ENCODE measurements around the gene SH3YL1. TPM values are rescaled to one million over a fixed set of nuclear protein-coding genes. Genes with fewer than 3 reads are reported as not detected.

Gene SH3YL1
- total RNA-seq, 1 experiment from 2014 or later, result 26.5 TPM

DNA sequence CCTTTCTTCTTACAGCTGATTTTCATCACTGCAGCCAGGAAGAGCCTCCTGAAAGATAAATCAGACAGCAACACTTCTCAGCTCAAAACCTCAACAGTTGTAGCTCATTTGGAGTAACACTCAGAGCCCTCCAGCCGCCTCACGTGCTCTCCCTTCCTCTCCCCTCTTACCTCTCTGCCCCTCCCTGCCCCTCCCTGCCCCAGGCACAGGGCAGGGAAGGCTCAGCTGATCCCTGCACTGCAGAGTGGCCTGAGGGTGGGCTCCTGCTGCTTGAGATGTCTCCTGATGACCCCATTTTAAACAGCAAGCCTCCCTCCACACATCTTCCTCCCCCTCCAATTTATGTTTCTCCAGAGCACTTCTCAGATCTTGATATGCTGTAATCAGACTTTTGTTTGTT, 54.4 kb downstream of the SH3YL1 start:
- Histone ChIP-seq H3K14ac (ENCODE audit: insufficient read depth, low read length) (no peak overlapping the region), H3K9ac (ENCODE audit: extremely low read depth, insufficient read length, low read length) (no peak overlapping the region), H3K79me2 (ENCODE audit: insufficient read depth, low read length) (no peaks in the 10 kb centered on the region), H3K27ac (ENCODE audit: insufficient read length, low read depth, low read length) (no peak overlapping the region), H3K4me2 (ENCODE audit: insufficient read depth, insufficient read length, low read length) (no peak overlapping the region), H3K23me2 (ENCODE audit: insufficient read length, low read depth, low read length, poor library complexity, severe bottlenecking) (no peaks in the 10 kb centered on the region), H2BK15ac (ENCODE audit: low read depth, low read length) (no peak overlapping the region), H3T11ph (ENCODE audit: low read length) (no peak overlapping the region), H2BK12ac (ENCODE audit: insufficient read length, low read depth, low read length) (no peak overlapping the region), H3K56ac (ENCODE audit: insufficient read length, low read depth, low read length) (no peak overlapping the region), H3K27me3 (ENCODE audit: insufficient read depth, low read length) (no peaks in the 10 kb centered on the region; the same call in 1 of the 2 replicates), H3K23ac (ENCODE audit: insufficient read length, low read depth, low read length) (no peak overlapping the region), H2BK120ac (ENCODE audit: low read depth, low read length, poor library complexity, severe bottlenecking) (no peak overlapping the region), H4K8ac (replicated peaks; ENCODE audit: insufficient read length, low read depth, low read length) (no peak overlapping the region), H4K5ac (ENCODE audit: insufficient read length, low read depth, low read length) (no peak overlapping the region), H2AK5ac (ENCODE audit: insufficient read length, low read length) (no peak overlapping the region), H2AFZ (ENCODE audit: low read length) (no peak overlapping the region), H3K18ac (ENCODE audit: insufficient read length, low read depth, low read length) (no peak overlapping the region), H4K20me1 (ENCODE audit: control insufficient read depth, insufficient read depth, insufficient read length) (no peaks in the 10 kb centered on the region), H3K4me1 (ENCODE audit: insufficient read depth, low read length) (no peaks in the 10 kb centered on the region), H3K9me3 (ENCODE audit: control insufficient read depth, low read depth, low read length) (no peaks in the 10 kb centered on the region), H2BK20ac (ENCODE audit: low read depth, low read length, poor library complexity, severe bottlenecking) (no peak overlapping the region), H3K4ac (ENCODE audit: low read depth, low read length) (no peak overlapping the region), H2BK5ac (ENCODE audit: insufficient read length, low read length) (no peak overlapping the region), H4K91ac (ENCODE audit: insufficient read length, low read depth, low read length) (no peak overlapping the region), H3K79me1 (ENCODE audit: insufficient read depth, low read depth, low read length, poor library complexity, severe bottlenecking) (no peaks in the 10 kb centered on the region)
- no peak overlapping the region for H3K4me3 Mint-ChIP-seq
- 0 out of 4 replicates have a peak, but pooled peaks cover 0 to 5% of the 10 kb centered on the region in 2 experiments for H3K4me1 Mint-ChIP-seq
- TF ChIP-seq, protein P1, sequence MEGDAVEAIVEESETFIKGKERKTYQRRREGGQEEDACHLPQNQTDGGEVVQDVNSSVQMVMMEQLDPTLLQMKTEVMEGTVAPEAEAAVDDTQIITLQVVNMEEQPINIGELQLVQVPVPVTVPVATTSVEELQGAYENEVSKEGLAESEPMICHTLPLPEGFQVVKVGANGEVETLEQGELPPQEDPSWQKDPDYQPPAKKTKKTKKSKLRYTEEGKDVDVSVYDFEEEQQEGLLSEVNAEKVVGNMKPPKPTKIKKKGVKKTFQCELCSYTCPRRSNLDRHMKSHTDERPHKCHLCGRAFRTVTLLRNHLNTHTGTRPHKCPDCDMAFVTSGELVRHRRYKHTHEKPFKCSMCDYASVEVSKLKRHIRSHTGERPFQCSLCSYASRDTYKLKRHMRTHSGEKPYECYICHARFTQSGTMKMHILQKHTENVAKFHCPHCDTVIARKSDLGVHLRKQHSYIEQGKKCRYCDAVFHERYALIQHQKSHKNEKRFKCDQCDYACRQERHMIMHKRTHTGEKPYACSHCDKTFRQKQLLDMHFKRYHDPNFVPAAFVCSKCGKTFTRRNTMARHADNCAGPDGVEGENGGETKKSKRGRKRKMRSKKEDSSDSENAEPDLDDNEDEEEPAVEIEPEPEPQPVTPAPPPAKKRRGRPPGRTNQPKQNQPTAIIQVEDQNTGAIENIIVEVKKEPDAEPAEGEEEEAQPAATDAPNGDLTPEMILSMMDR (conservative IDR thresholded peaks at IDR 0.05), result no peak
- DNase-seq, result no peak
- WGBS (ENCODE audit: extremely low coverage, insufficient read length, low lambda C conversion rate), result no CpG with 5 or more reads among the region's 2 CpGs
- peaks cover 18 to 23% of the 10 kb centered on the region in 2 experiments for H3K9me3 Mint-ChIP-seq
- H3K27me3 Mint-ChIP-seq (ENCODE audit: low read depth), result peaks cover 32% of the 10 kb centered on the region
- no peak overlapping the region for H3K27ac Mint-ChIP-seq
- peaks cover 0 to 6% (median 3%) of the 10 kb centered on the region in 3 experiments; a peak in 4 of 7 replicates for H3K36me3 Mint-ChIP-seq (ENCODE audit: insufficient read depth in 1 of 3, low read depth in 3 of 3)

Data from H9 (cell line).